Thyroid gland (tissue), 4 donors: ENCODE data around the gene MAP3K5. TPM values are rescaled to one million over a fixed set of nuclear protein-coding genes. Genes with fewer than 3 reads are reported as not detected.

Experiments
- DNase-seq, 2 donors: peaks; one replicate each; pipeline ENCODE4 v3.0.0-alpha.2; 2019
- H3K27ac ChIP-seq, 3 donors: fragments of 200-600 bp; sonication (generic); 1 replicate in 2 of 3; 2 replicates in 1 of 3; pipeline ENCODE4 v1.5.1; 2016 to 2019; ENCODE audit warnings: mild to moderate bottlenecking in 1 of 3, moderate library complexity in 1 of 3
- H3K27me3 ChIP-seq: fragments of 200-600 bp; sonication (generic); one replicate; pipeline ENCODE4 v1.5.1; 2019
- H3K36me3 ChIP-seq, 2 donors: fragments of 200-600 bp; sonication (generic); one replicate each; pipeline ENCODE4 v1.5.1; 2016 to 2019
- H3K4me1 ChIP-seq, 2 donors: fragments of 200-600 bp; sonication (generic); one replicate each; pipeline ENCODE4 v1.5.1; 2017 to 2019
- H3K4me3 ChIP-seq, 3 donors: fragments of 200-600 bp; sonication (generic); replicated peaks in 1 of 3; 1 replicate in 2 of 3; 2 replicates in 1 of 3; pipeline ENCODE4 v1.5.1; 2016; ENCODE audit warnings: mild to moderate bottlenecking in 1 of 3
- H3K9me3 ChIP-seq: fragments of 200-600 bp; sonication (generic); one replicate; pipeline ENCODE4 v1.5.1; 2017
- CTCF ChIP-seq, 6 experiments: fragments of 200-600 bp in 3 of 6; fragments of 450-650 bp in 3 of 6; sonication (generic) in 3 of 6; IDR thresholded peaks; one replicate each; pipeline ENCODE4 v1.5.1; 2016 to 2019; ENCODE audit warnings: antibody characterized with exemption in 6 of 6, mild to moderate bottlenecking in 2 of 6, inconsistent platforms in 1 of 6, moderate library complexity in 1 of 6
- POLR2A ChIP-seq, 2 donors: fragments of 450-650 bp; IDR thresholded peaks; one replicate each; pipeline ENCODE4 v1.6.1; 2017; ENCODE audit warnings: antibody characterized with exemption in 2 of 2, mild to moderate bottlenecking in 2 of 2, moderate library complexity in 1 of 2
- WGBS, 2 donors: methylation state at CpG; one replicate each; pipeline ENCODE4 v1.1.5; 2017; 5-methylcytosine and 5-hydroxymethylcytosine counted together
- intact Hi-C: fragments of 100-400 bp; cut with DNase I; formaldehyde crosslinking; loops from one replicate; pipeline ENCODE4 v1.15.1; 2023
- total RNA-seq, 4 donors: library from RNA; depleted of rRNA; stranded (reverse); fragments of >200 nt; gene quantifications; one replicate each; pipeline ENCODE4 v1.2.3, GENCODE V29; 2016

The MAP3K5 gene
- total RNA-seq, 4 donors from 2014 or later, result 28.1 to 68.0 (median 46.5) TPM

- intact Hi-C loops, result no loop called here
- H3K9me3 ChIP-seq, result no peaks in the 10 kb centered on the region
- H3K27me3 ChIP-seq, result no peaks in the 10 kb centered on the region
- H3K4me1 ChIP-seq, result peaks cover 13 to 15% of the 10 kb centered on the region in 2 donors
- no peak overlapping the region for H3K27ac ChIP-seq
- H3K36me3 ChIP-seq, result no peaks in the 10 kb centered on the region
- no peak overlapping the region for H3K4me3 ChIP-seq
- 87 to 92% methylated on average over 2 of the region's 2 CpGs for WGBS, 2 donors
- no peak for DNase-seq
- TF ChIP-seq POLR2A (IDR thresholded peaks at IDR 0.05), result no peak
- no peak for TF ChIP-seq CTCF (IDR thresholded peaks at IDR 0.05)
These were observed 64.0 kb downstream of the MAP3K5 start for GRCh38 chr6:136728033-136728939.

- DNase-seq, result no peak
- Histone ChIP-seq H3K9me3 (no peaks in the 10 kb centered on the region), H3K27me3 (no peaks in the 10 kb centered on the region), H3K27ac (no peak overlapping the region), H3K4me3 (no peak overlapping the region), H3K4me1 (peaks cover 8 to 15% of the 10 kb centered on the region in 2 donors), H3K36me3 (no peaks in the 10 kb centered on the region)
- intact Hi-C loops, result no loop called here
- TF ChIP-seq POLR2A (IDR thresholded peaks at IDR 0.05) (no peak), CTCF (IDR thresholded peaks at IDR 0.05) (no peak)
- 90 to 93% methylated on average over 3 of the region's 3 CpGs for WGBS, 2 donors
These were observed 65.3 kb downstream of the MAP3K5 start for GRCh38 chr6:136726837-136727557.

- Histone ChIP-seq H3K27me3 (no peaks in the 10 kb centered on the region), H3K9me3 (no peaks in the 10 kb centered on the region), H3K4me3 (no peak overlapping the region), H3K4me1 (peaks cover 8 to 15% of the 10 kb centered on the region in 2 donors), H3K27ac (no peak overlapping the region), H3K36me3 (no peaks in the 10 kb centered on the region)
- WGBS, 2 donors, result 97 to 98% methylated on average over 4 of the region's 4 CpGs
- no peak for DNase-seq
- TF ChIP-seq POLR2A (IDR thresholded peaks at IDR 0.05) (no peak), CTCF (IDR thresholded peaks at IDR 0.05) (no peak)
- intact Hi-C loops, result no loop called here
These were observed 67.2 kb downstream of the MAP3K5 start for GRCh38 chr6:136725124-136725523.

- Histone ChIP-seq H3K4me1 (peaks cover 15 to 17% of the 10 kb centered on the region in 2 donors), H3K27me3 (no peaks in the 10 kb centered on the region), H3K4me3 (no peak overlapping the region), H3K9me3 (no peaks in the 10 kb centered on the region), H3K36me3 (no peaks in the 10 kb centered on the region), H3K27ac (no peak overlapping the region)
- DNase-seq, result no peak
- no peak for TF ChIP-seq CTCF (IDR thresholded peaks at IDR 0.05)
- TF ChIP-seq POLR2A (IDR thresholded peaks at IDR 0.05), result no peak
- WGBS, 2 donors, result 13 to 59% methylated on average over 1 of the region's 1 CpG
- intact Hi-C loops, result no loop called here
These were observed 68.5 kb downstream of the MAP3K5 start for GRCh38 chr6:136723780-136724179.

GRCh38 chr6:136721467-136721866, 70.8 kb downstream of the MAP3K5 start:
- TF ChIP-seq POLR2A (IDR thresholded peaks at IDR 0.05) (no peak), CTCF (IDR thresholded peaks at IDR 0.05) (no peak)

More at GRCh38 chr6:136721467-136721866, 70.8 kb downstream of the MAP3K5 start:
- intact Hi-C loops, result no loop called here
- no peak for DNase-seq
- H3K27ac ChIP-seq, result no peak overlapping the region
- H3K9me3 ChIP-seq, result no peaks in the 10 kb centered on the region
- peaks cover 8 to 30% of the 10 kb centered on the region in 2 donors for H3K4me1 ChIP-seq
- WGBS, 2 donors, result 87 to 96% methylated on average over 4 of the region's 4 CpGs
- H3K36me3 ChIP-seq, result no peaks in the 10 kb centered on the region
- H3K4me3 ChIP-seq, result no peak overlapping the region
- H3K27me3 ChIP-seq, result no peaks in the 10 kb centered on the region
